GM23338 (cell line): ENCODE measurements around the gene WIPF3. TPM values are rescaled to one million over a fixed set of nuclear protein-coding genes. Genes with fewer than 3 reads are reported as not detected.

Source experiments
- ATAC-seq: fragments of 200-7000 bp; cut with Tn5 transposase; 3 replicates; pipeline ENCODE4 v1.9.1; 2020
- DNase-seq: peaks from one replicate; pipeline ENCODE4 v3.0.0-alpha.2; 2015; ENCODE audit warnings: low spot score
- H2AFZ ChIP-seq: fragments of 200-600 bp; sonication (generic); 2 replicates; pipeline ENCODE4 v1.8.0; 2016; ENCODE audit warnings: antibody characterized with exemption, mild to moderate bottlenecking, moderate library complexity
- H3F3A ChIP-seq: fragments of 200-600 bp; sonication (generic); replicated peaks from 2 replicates; pipeline ENCODE4 v1.8.0; 2017; ENCODE audit warnings: antibody characterized with exemption, mixed run types, low read depth
- H3K27ac ChIP-seq: fragments of 200-600 bp; sonication (generic); 2 replicates; pipeline ENCODE4 v1.6.1; 2016; ENCODE audit warnings: low read depth
- H3K27me3 ChIP-seq: fragments of 200-600 bp; sonication (generic); 2 replicates; pipeline ENCODE4 v1.8.0; 2016; ENCODE audit warnings: mild to moderate bottlenecking, mixed run types, moderate library complexity; ENCODE audit not compliant: insufficient read depth
- H3K36me3 ChIP-seq: fragments of 200-600 bp; sonication (generic); 2 replicates; pipeline ENCODE4 v1.8.0; 2016; ENCODE audit warnings: mild to moderate bottlenecking; ENCODE audit not compliant: insufficient read depth
- H3K4me1 ChIP-seq: fragments of 200-600 bp; sonication (generic); 2 replicates; pipeline ENCODE4 v1.8.0; 2016; ENCODE audit warnings: mild to moderate bottlenecking, moderate library complexity; ENCODE audit not compliant: insufficient read depth
- H3K4me2 ChIP-seq: fragments of 200-600 bp; sonication (generic); 2 replicates; pipeline ENCODE4 v1.7.1; 2017; ENCODE audit warnings: mixed run types
- H3K4me3 ChIP-seq: fragments of 200-600 bp; sonication (generic); 2 replicates; pipeline ENCODE4 v1.6.1; 2016; ENCODE audit warnings: mixed run types
- H3K79me2 ChIP-seq: fragments of 200-600 bp; sonication (generic); replicated peaks from 2 replicates; pipeline ENCODE4 v1.8.0; 2017; ENCODE audit warnings: mild to moderate bottlenecking; ENCODE audit not compliant: insufficient read depth
- H3K9me2 ChIP-seq: fragments of 200-600 bp; sonication (generic); 2 replicates; pipeline ENCODE4 v1.8.0; 2017; ENCODE audit not compliant: insufficient read depth
- H4K20me1 ChIP-seq: fragments of 200-600 bp; sonication (generic); replicated peaks from 2 replicates; pipeline ENCODE4 v1.8.0; 2017; ENCODE audit warnings: mild to moderate bottlenecking; ENCODE audit not compliant: insufficient read depth
- H3K27ac Mint-ChIP-seq: 2 replicates; pipeline ENCODE4 v1.8.0; 2020; ENCODE audit warnings: inconsistent platforms, mild to moderate bottlenecking, moderate library complexity, mixed read lengths
- H3K27me3 Mint-ChIP-seq: 3 replicates; pipeline ENCODE4 v1.8.0; 2022; ENCODE audit warnings: low read depth, mild to moderate bottlenecking, moderate library complexity, mixed read lengths, inconsistent platforms; ENCODE audit not compliant: insufficient read depth, poor library complexity
- H3K36me3 Mint-ChIP-seq: 3 replicates; pipeline ENCODE4 v1.8.0; 2021; ENCODE audit warnings: low read depth, mild to moderate bottlenecking, inconsistent platforms, moderate library complexity, mixed read lengths
- H3K4me1 Mint-ChIP-seq: 3 replicates; pipeline ENCODE4 v1.8.0; 2020; ENCODE audit warnings: mild to moderate bottlenecking, inconsistent platforms, mixed read lengths
- H3K4me3 Mint-ChIP-seq: 3 replicates; pipeline ENCODE4 v1.8.0; 2021; ENCODE audit warnings: moderate library complexity, mild to moderate bottlenecking, inconsistent platforms, mixed read lengths
- H3K9me3 Mint-ChIP-seq: 3 replicates; pipeline ENCODE4 v1.8.0; 2020; ENCODE audit warnings: moderate library complexity, mild to moderate bottlenecking, inconsistent platforms, mixed read lengths
- CREB1 ChIP-seq: fragments of 250-450 bp; sonication (Bioruptor Pico); IDR thresholded peaks from 2 replicates; pipeline ENCODE4 v1.5.0; 2020; ENCODE audit warnings: low read depth, mild to moderate bottlenecking, moderate library complexity
- EZH2 ChIP-seq: fragments of 200-600 bp; sonication (generic); IDR thresholded peaks from one replicate; pipeline ENCODE4 v1.8.0; 2017; ENCODE audit warnings: antibody characterized with exemption, mild to moderate bottlenecking, low read depth; ENCODE audit not compliant: unreplicated experiment
- EZH2phosphoT487 ChIP-seq: fragments of 200-600 bp; sonication (generic); IDR thresholded peaks from one replicate; pipeline ENCODE4 v1.8.1; 2018; ENCODE audit warnings: antibody characterized with exemption; ENCODE audit not compliant: unreplicated experiment
- JUNB ChIP-seq: IDR thresholded peaks from one replicate; pipeline ENCODE4 v1.6.1; 2016; ENCODE audit warnings: antibody characterized with exemption; ENCODE audit not compliant: unreplicated experiment
- NANOG ChIP-seq: IDR thresholded peaks from 2 replicates; pipeline ENCODE4 v1.6.1; 2016; ENCODE audit warnings: antibody characterized with exemption, borderline replicate concordance
- STAT1 ChIP-seq: IDR thresholded peaks from one replicate; pipeline ENCODE4 v1.6.1; 2016; ENCODE audit warnings: antibody characterized with exemption; ENCODE audit not compliant: unreplicated experiment
- ZNF114 ChIP-seq: fragments of 250-450 bp; sonication (Bioruptor Pico); IDR thresholded peaks from 2 replicates; pipeline ENCODE4 v1.5.0; 2020; ENCODE audit warnings: mild to moderate bottlenecking, moderate library complexity
- polyA plus RNA-seq: library from polyadenylated mRNA; unstranded; fragments of >200 nt; fragmentation: Nextera tagmentation; extraction: Ambion mirVana; gene quantifications from 2 replicates; pipeline ENCODE4 v1.2.1, GENCODE V29; 2016
- total RNA-seq: library from RNA; depleted of rRNA; stranded (reverse); fragments of >200 nt; shearing (Covaris generic); gene quantifications from 2 replicates; pipeline ENCODE4 v1.2.3, GENCODE V29; 2014

WIPF3 gene
- total and polyA plus RNA-seq, 2 experiments from 2014 or later, result 5.7 to 11.4 TPM

- H3K4me1 Mint-ChIP-seq, result peaks cover 32% of the 10 kb centered on the region
Observed at GRCh38 chr7:29857654-29858053, 51.3 kb downstream of the WIPF3 start.

GRCh38 chr7:29858191-29858951 is 52.1 kb downstream of the WIPF3 start:
- H3K27ac ChIP-seq, result no peak overlapping the region
- Mint-ChIP-seq H3K36me3 (no peaks in the 10 kb centered on the region), H3K9me3 (no peaks in the 10 kb centered on the region), H3K27ac (no peak overlapping the region), H3K27me3 (no peaks in the 10 kb centered on the region), H3K4me3 (no peak overlapping the region), H3K4me1 (peaks cover 32% of the 10 kb centered on the region)
- no peaks in the 10 kb centered on the region for H3K79me2 ChIP-seq
- H3K36me3 ChIP-seq, result no peaks in the 10 kb centered on the region
- DNase-seq (no peak), ATAC-seq (no peak)
- H4K20me1 ChIP-seq, result no peaks in the 10 kb centered on the region
- no peak for TF ChIP-seq ZNF114 (CRISPR knock-in tag)
- no peak for TF ChIP-seq EZH2phosphoT487
- H3K4me1 ChIP-seq, result peaks cover 12% of the 10 kb centered on the region; the same call in 1 of the 2 replicates
- H3K4me2 ChIP-seq, result no peak overlapping the region
- no peak overlapping the region for H3K4me3 ChIP-seq
- no peaks in the 10 kb centered on the region; the same call in 1 of the 2 replicates for H3F3A ChIP-seq
- H3K9me2 ChIP-seq, result no peaks in the 10 kb centered on the region; the same call in 1 of the 2 replicates
- H2AFZ ChIP-seq, result no peak overlapping the region
- no peaks in the 10 kb centered on the region for H3K27me3 ChIP-seq

More at GRCh38 chr7:29857654-29858053, 51.3 kb downstream of the WIPF3 start:
- no peaks in the 10 kb centered on the region for H3K79me2 ChIP-seq
- TF ChIP-seq ZNF114 (CRISPR knock-in tag), result no peak
- no peak for TF ChIP-seq EZH2
- no peak for TF ChIP-seq JUNB
- H3K4me2 ChIP-seq, result no peak overlapping the region
- no peaks in the 10 kb centered on the region; the same call in 1 of the 2 replicates for H3F3A ChIP-seq
- Mint-ChIP-seq H3K9me3 (no peaks in the 10 kb centered on the region), H3K27ac (no peak overlapping the region), H3K27me3 (no peaks in the 10 kb centered on the region), H3K4me3 (no peak overlapping the region), H3K36me3 (no peaks in the 10 kb centered on the region)
- no peaks in the 10 kb centered on the region for H3K27me3 ChIP-seq
- H3K9me2 ChIP-seq, result no peaks in the 10 kb centered on the region; the same call in 1 of the 2 replicates
- no peak overlapping the region for H3K4me3 ChIP-seq
- DNase-seq (no peak), ATAC-seq (no peak)
- no peaks in the 10 kb centered on the region for H3K36me3 ChIP-seq
- no peak overlapping the region for H3K27ac ChIP-seq
- no peaks in the 10 kb centered on the region for H4K20me1 ChIP-seq
- peaks cover 13% of the 10 kb centered on the region; the same call in 1 of the 2 replicates for H3K4me1 ChIP-seq
- no peak overlapping the region for H2AFZ ChIP-seq

- TF ChIP-seq EZH2 (no peak), STAT1 (no peak), NANOG (no peak), CREB1 (CRISPR knock-in tag) (no peak)
- Mint-ChIP-seq H3K4me3 (no peak overlapping the region), H3K36me3 (no peaks in the 10 kb centered on the region), H3K4me1 (peaks cover 26% of the 10 kb centered on the region), H3K27ac (no peak overlapping the region), H3K9me3 (no peaks in the 10 kb centered on the region), H3K27me3 (no peaks in the 10 kb centered on the region)
- ATAC-seq, result no peak
- Histone ChIP-seq H3K4me3 (no peak overlapping the region), H3K9me2 (no peaks in the 10 kb centered on the region; the same call in 1 of the 2 replicates), H3K27ac (no peak overlapping the region), H3K4me2 (no peak overlapping the region), H3F3A (no peaks in the 10 kb centered on the region; the same call in 1 of the 2 replicates), H4K20me1 (no peaks in the 10 kb centered on the region), H3K79me2 (no peaks in the 10 kb centered on the region), H3K4me1 (peaks cover 7% of the 10 kb centered on the region; the same call in 1 of the 2 replicates), H3K36me3 (no peaks in the 10 kb centered on the region), H3K27me3 (no peaks in the 10 kb centered on the region), H2AFZ (no peak overlapping the region)
- DNase-seq, result no peak
Observed at GRCh38 chr7:29859104-29859503, 52.8 kb downstream of the WIPF3 start.
